ENCODE results near the gene SDF4. TPM values are rescaled to one million over a fixed set of nuclear protein-coding genes. Genes with fewer than 3 reads are reported as not detected.

The SDF4 gene
- total RNA-seq, 4 donors from 2014 or later, result 42.6 to 143 (median 87.8) TPM

GRCh38 chr1:1230656-1231399, 973 bp downstream of the SDF4 start:
- TF ChIP-seq CTCF (IDR thresholded peaks at IDR 0.05; ENCODE audit: low read depth), result no peak

GRCh38 chr1:1229770-1230169, 2.0 kb downstream of the SDF4 start:
- no peak for TF ChIP-seq CTCF (IDR thresholded peaks at IDR 0.05; ENCODE audit: low read depth)

- TF ChIP-seq CTCF (IDR thresholded peaks at IDR 0.05; ENCODE audit: low read depth), result no peak
These were observed 3.0 kb downstream of the SDF4 start for GRCh38 chr1:1228596-1229321.

- no peak for TF ChIP-seq CTCF (IDR thresholded peaks at IDR 0.05; ENCODE audit: low read depth)
These were observed 3.6 kb downstream of the SDF4 start for GRCh38 chr1:1228187-1228586.

- no peak for TF ChIP-seq CTCF (IDR thresholded peaks at IDR 0.05; ENCODE audit: low read depth)
These were observed 4.4 kb downstream of the SDF4 start for GRCh38 chr1:1227386-1227785.

GRCh38 chr1:1226566-1227362, 5.0 kb downstream of the SDF4 start:
- no peak for TF ChIP-seq CTCF (IDR thresholded peaks at IDR 0.05; ENCODE audit: low read depth)

GRCh38 chr1:1225913-1226312, 5.9 kb downstream of the SDF4 start:
- no peak for TF ChIP-seq CTCF (IDR thresholded peaks at IDR 0.05; ENCODE audit: low read depth)
